NCI-H446 (cell line): ENCODE measurements around the gene CABP4.
A peak's percentile ranks its signal among the peaks of the same experiment; 100 is the strongest.

Experiments
- DNase-seq, 2 experiments: peaks; one replicate each; lab custom pipeline; 2025; lab: John Stamatoyannopoulos, UW

The CABP4 gene

GRCh38 chr11:67435727-67436458, 19.3 kb upstream of the CABP4 start:
- DNase-seq: no peak

GRCh38 chr11:67436459-67437081, 18.6 kb upstream of the CABP4 start:
- no peak for DNase-seq

- DNase-seq: no peak
These were observed 17.9 kb upstream of the CABP4 start, which contains the start of gene PTPRCAP for GRCh38 chr11:67437082-67437808. Gene PTPRCAP (minus strand): TSS chr11:67437682. CDS start chr11:67437619, 63 bp downstream.

- no peak for DNase-seq
These were observed 17.4 kb upstream of the CABP4 start for GRCh38 chr11:67437809-67438157.

GRCh38 chr11:67438158-67438902, 16.8 kb upstream of the CABP4 start:
- DNase-seq: no peak

- DNase-seq: no peak
These were observed 15.6 kb upstream of the CABP4 start for GRCh38 chr11:67439321-67440228.

GRCh38 chr11:67440229-67441097, 14.7 kb upstream of the CABP4 start:
- no peak for DNase-seq

GRCh38 chr11:67441098-67441563, 14.0 kb upstream of the CABP4 start:
- no peak for DNase-seq

- no peak for DNase-seq
These were observed 13.3 kb upstream of the CABP4 start for GRCh38 chr11:67441731-67442351.

GRCh38 chr11:67442504-67443404, 12.4 kb upstream of the CABP4 start:
- DNase-seq: no peak

GRCh38 chr11:67445515-67445914, 9.6 kb upstream of the CABP4 start:
- no peak for DNase-seq

GRCh38 chr11:67448220-67448609, 6.9 kb upstream of the CABP4 start:
- DNase-seq: no peak

GRCh38 chr11:67449116-67449844, 5.9 kb upstream of the CABP4 start:
- no peak for DNase-seq

GRCh38 chr11:67450796-67451657, 4.1 kb upstream of the CABP4 start:
- DNase-seq: no peak

- DNase-seq: no peak
These were observed 3.5 kb upstream of the CABP4 start for GRCh38 chr11:67451658-67451976.

- peak in 1 of 2 experiments; percentile 68 for DNase-seq
These were observed 2.8 kb upstream of the CABP4 start, which contains the start of gene GPR152 for GRCh38 chr11:67452141-67452952. Gene GPR152 (minus strand): TSS chr11:67452729. CDS start chr11:67452724, 5 bp downstream.
